Measurements from ENCODE around the gene MYH15.

Gene MYH15

DNA sequence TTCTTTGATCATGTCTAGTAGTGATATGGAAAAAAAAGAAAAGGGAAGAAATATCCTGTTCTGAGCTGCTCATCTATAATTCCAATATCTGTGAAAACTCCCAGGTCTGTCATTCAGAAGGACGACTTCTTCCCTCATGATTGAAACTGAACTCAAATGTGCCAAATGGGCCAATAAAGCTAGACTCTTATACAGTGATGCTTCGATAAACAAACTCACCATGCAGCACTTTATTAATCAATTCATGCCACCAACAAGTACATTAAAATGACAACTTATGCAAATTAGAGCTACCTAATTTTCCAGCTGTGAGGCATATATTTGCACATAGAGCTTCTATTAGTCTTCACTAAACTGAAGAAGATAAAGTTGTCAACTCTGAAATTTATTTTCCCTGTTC is 15.6 kb upstream of the MYH15 start:
- DNase-seq, result no peak
- TF ChIP-seq POLR2A (IDR thresholded peaks at IDR 0.05; ENCODE audit: low read length) (no peak), GATA1 (IDR thresholded peaks at IDR 0.05; ENCODE audit: low read depth, low read length) (no peak)

DNA sequence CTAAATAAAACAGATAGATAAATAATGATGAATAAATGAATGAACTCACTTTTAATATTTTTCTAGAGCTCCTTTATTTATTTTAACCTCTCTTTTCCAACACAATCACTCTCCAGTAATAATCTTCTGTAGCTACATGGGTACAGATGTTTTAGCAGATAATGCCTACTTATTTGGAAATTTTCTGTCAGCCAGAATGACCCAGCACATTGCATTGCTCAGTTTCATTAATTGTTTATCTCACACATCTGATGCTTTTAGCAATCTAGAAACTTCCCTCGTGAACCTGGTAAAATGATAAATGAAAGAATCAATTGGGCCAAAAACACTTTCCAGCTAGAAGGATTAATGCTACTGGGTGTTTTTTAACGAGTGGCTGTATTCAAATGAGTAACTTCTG is 14.9 kb upstream of the MYH15 start:
- no peak for TF ChIP-seq GATA1 (IDR thresholded peaks at IDR 0.05; ENCODE audit: low read depth, low read length)
- DNase-seq, result peak; percentile 19 to 46

DNA sequence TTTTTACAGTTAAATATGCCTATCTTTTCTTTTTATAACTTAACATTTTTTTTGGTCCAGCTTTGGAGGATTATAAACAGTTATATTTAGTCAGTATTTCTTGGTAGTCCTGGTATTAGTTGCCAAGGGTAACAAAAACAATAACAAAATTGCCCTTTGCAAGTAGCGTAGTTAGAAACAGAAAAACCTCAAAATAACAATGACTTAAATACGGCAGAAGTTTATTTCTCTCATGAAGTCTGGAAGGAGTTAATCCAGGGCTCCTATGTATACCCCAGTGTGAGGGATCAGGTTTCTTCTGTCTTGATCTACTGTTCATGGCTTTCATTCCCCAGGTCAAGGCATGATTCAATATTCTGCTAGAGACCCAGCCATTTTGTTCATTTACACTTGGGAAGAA is 14.1 kb upstream of the MYH15 start:
- no peak for TF ChIP-seq GATA1 (IDR thresholded peaks at IDR 0.05; ENCODE audit: low read depth, low read length)
- TF ChIP-seq POLR2A (IDR thresholded peaks at IDR 0.05; ENCODE audit: low read length), result no peak

DNA sequence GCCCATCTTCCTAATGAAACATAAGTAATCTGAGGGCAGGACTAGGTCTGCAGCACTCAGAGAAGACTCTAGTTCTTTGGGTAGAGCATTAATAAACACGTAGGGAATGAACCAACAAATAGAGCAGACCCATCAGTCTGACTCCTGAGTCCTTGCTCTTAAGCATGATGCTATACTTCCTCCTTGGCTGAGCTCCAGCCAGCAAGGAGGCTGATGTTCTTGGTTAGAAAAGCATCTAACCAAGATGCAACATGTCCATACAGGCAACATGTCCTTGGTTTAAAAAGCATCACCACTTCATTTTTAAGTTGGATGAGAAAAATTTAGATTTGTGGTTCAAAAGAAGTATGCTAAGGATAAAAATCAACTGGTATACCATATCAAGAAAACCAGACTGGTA is 8.5 kb upstream of the MYH15 start:
- DNase-seq, result no peak
- no peak for TF ChIP-seq POLR2A (IDR thresholded peaks at IDR 0.05; ENCODE audit: low read length)
- no peak for TF ChIP-seq GATA1 (IDR thresholded peaks at IDR 0.05; ENCODE audit: low read depth, low read length)

More for the DNA sequence above, 14.1 kb upstream of the MYH15 start:
- DNase-seq, result peak in 1 of 2 experiments; percentile 3

DNA sequence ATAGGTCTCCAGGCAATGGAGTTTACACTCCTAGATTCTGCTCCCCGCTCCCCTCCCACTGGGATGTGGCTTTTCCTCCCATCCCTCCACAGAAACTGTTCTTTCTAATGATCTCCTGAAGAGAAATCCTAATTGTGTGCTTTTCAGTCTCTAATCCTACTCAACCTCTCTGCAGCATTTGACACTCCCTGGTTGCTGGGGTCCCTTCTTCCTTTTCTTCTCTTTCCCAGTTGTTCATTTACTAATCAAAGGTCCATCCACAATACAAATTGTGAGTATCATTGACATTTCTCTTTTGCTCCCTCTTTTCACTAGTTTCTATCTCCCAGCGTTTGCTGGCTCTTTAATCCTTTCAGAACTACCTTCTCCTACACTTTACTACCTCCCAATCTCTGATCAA is 6.5 kb upstream of the MYH15 start:
- TF ChIP-seq GATA1 (IDR thresholded peaks at IDR 0.05; ENCODE audit: low read depth, low read length) (no peak), POLR2A (IDR thresholded peaks at IDR 0.05; ENCODE audit: low read length) (no peak)

DNA sequence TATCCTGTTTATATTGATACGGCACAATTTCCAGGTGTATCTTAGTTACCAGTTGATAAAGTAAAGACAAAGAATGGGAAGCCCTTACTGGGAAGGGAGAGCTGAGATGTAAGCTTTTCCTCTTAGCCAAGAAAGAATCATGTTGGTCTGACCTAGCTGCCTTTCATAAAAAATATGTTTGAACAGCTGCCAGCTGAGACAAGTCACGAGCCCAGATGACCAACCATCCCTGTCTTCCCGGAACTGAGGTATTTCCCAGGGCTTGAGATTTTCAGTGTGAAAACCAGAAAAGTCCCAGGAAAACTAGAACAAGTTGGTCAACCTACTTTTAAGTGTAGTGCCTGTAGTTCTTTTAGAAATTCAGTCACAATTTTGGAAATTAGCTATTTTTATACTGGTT is 3.6 kb upstream of the MYH15 start:
- DNase-seq, result no peak
- TF ChIP-seq GATA1 (IDR thresholded peaks at IDR 0.05; ENCODE audit: low read depth, low read length), result no peak
- TF ChIP-seq POLR2A (IDR thresholded peaks at IDR 0.05; ENCODE audit: low read length), result no peak

More for the DNA sequence above, 6.5 kb upstream of the MYH15 start:
- DNase-seq, result no peak

DNA sequence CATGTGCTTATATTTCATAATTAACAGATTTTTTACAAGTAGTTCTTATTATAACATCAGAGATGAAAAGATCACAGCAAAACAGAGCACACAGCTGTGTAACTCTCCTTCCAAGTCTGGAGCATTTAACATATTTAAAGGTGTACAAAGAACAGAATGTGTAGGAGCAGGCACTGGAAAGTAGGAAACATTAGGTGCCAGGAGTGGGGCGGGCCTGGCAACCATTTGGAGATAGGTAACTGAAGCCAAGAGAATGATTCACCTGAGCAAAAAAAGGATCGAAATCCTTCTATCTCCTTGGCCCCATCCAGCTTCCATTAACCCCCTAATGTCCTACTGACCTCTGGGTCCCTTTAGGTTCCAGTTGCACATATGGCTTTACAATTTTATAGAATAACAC is 2.3 kb upstream of the MYH15 start:
- DNase-seq, result no peak
- no peak for TF ChIP-seq POLR2A (IDR thresholded peaks at IDR 0.05; ENCODE audit: low read length)
- TF ChIP-seq GATA1 (IDR thresholded peaks at IDR 0.05; ENCODE audit: low read depth, low read length), result no peak

DNA sequence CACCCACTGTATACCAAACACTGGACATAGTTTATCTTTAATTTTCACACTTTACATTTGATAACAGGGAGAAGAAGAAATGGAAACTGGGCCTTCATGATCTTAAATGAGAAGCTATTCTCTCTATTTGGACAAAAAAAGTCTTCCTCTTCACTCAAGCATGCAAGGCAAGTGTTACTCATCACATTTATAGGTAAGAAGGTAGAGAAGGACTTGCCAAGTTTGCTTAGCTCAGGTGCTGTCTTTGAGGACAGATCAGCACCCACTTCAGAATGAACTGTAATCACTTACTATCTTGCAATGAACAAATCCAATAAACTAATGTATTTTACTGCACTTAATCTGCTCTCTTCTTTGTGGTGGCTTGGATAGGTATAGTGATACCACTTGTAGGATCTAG is 1.1 kb upstream of the MYH15 start:
- TF ChIP-seq POLR2A (IDR thresholded peaks at IDR 0.05; ENCODE audit: low read length) (no peak), GATA1 (IDR thresholded peaks at IDR 0.05; ENCODE audit: low read depth, low read length) (no peak)
- DNase-seq, result no peak

DNA sequence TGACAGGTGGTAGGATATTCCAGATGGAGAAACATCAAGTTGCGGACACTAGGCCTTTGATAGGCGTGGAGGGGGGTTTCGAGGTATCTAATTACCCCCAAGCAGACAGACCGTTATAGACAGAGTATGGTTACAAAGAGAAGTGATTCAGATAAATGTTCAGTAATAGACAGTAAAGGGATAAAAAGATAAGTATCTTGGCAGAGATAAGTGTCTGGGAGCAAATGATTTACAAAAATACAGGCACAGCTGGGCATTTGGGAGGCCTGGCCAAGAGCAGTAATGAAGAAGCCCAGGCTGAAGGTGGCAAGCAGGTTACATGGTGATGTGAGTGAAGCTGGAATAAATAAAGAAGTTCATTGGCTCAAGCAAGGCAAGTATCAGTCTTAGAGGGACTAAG is 659 bp upstream of the MYH15 start:
- TF ChIP-seq POLR2A (IDR thresholded peaks at IDR 0.05; ENCODE audit: low read length), result no peak
- TF ChIP-seq GATA1 (IDR thresholded peaks at IDR 0.05; ENCODE audit: low read depth, low read length), result no peak
- no peak for DNase-seq

DNA sequence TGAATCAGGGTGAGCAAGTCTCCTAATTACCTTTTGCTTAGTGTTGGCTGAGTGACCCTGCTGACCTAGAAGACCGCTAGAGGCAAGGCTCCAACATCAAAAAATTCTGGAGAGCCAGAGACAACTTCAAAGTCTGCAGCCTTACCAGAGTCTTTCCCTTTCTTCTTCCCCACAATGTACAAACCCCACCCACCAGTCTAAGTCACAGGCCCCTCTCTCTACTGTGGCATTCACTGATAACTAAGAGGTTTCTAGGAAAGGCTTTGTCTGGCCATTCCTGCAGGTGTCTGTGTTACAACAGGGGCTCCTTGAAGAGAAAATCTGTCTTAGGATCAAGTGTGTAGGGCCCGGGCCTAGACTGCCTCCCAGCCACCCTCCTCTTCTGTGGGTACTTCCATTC is 525 bp downstream of the MYH15 start:
- no peak for TF ChIP-seq GATA1 (IDR thresholded peaks at IDR 0.05; ENCODE audit: low read depth, low read length)
- DNase-seq, result no peak

DNA sequence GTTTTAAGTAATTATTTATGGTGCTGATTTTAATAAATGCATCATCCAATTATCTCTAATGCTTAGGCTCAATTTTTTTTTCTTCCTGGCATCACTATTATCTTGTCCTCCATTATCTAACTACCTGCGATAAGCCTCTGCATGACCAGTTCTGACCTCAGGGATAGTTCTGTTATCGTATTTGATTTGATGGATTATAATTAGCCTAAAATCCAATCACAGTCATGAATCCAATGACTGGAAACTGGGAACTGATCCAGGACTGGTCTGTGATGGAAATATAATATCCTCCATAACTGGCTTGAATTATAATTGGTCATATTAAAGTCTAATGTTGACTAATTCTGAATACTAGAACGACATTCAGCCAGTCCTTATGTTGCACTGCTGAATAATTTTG is 1.1 kb downstream of the MYH15 start:
- no peak for TF ChIP-seq GATA1 (IDR thresholded peaks at IDR 0.05; ENCODE audit: low read depth, low read length)
- TF ChIP-seq POLR2A (IDR thresholded peaks at IDR 0.05; ENCODE audit: low read length), result no peak
- DNase-seq, result no peak

DNA sequence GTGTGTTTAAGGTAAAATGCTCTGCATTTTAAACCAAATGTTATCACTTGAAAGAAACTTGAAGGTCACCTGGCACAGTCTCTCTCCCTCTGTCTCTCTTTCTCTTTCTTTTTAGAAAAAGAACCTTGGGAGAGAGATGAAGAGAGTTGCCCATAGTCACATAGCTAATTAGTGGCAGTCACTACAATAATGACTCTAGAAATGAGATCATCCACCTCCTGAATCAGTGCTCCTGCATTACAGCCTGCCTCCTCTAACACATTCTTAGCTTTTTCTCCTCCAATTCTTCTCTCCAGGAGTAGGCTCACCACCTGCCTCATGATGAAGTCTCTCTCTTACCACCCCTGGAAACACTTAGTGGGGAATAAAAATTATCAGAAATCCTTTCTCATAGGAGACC is 2.5 kb downstream of the MYH15 start:
- no peak for TF ChIP-seq GATA1 (IDR thresholded peaks at IDR 0.05; ENCODE audit: low read depth, low read length)
- no peak for TF ChIP-seq POLR2A (IDR thresholded peaks at IDR 0.05; ENCODE audit: low read length)
- no peak for DNase-seq

DNA sequence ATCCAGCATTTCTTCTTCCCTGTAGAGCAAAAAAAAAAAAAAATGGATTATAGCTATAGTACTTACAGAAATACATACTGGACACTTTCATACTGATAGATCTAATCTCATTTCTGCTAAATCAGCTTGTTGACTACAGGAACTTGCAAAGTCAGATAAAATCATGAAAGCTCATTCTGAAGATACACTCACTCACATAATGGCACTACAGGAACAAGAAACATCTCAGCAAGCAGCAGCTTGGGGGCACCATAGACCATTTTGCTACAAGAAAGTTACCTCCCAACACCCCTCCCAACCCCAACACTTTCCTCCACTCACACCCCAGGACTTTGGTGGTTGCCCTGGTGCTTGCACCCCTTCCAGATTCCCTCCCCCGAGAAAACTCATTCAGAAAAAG is 4.6 kb downstream of the MYH15 start:
- no peak for TF ChIP-seq GATA1 (IDR thresholded peaks at IDR 0.05; ENCODE audit: low read depth, low read length)
- no peak for TF ChIP-seq POLR2A (IDR thresholded peaks at IDR 0.05; ENCODE audit: low read length)
- DNase-seq, result peak; percentile 14 to 19

DNA sequence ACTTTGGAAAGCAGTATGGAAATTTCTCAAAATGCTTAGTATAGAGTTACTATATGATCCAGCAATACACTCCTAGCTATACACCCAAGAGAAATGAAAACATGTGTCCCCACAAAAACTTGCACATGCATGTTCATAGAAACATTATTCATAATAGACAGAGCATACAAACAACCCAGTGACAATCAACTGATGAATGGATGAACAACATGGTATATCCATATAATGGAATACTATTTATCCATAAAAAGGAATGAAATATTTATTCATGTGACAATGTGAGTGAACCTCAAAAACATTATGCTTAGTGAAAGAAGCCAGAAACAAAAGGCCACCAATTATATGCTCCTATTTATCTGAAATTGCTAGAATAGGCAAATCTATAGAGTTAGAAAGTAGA is 6.7 kb downstream of the MYH15 start:
- TF ChIP-seq POLR2A (IDR thresholded peaks at IDR 0.05; ENCODE audit: low read length) (no peak), GATA1 (IDR thresholded peaks at IDR 0.05; ENCODE audit: low read depth, low read length) (no peak)
- DNase-seq, result no peak

DNA sequence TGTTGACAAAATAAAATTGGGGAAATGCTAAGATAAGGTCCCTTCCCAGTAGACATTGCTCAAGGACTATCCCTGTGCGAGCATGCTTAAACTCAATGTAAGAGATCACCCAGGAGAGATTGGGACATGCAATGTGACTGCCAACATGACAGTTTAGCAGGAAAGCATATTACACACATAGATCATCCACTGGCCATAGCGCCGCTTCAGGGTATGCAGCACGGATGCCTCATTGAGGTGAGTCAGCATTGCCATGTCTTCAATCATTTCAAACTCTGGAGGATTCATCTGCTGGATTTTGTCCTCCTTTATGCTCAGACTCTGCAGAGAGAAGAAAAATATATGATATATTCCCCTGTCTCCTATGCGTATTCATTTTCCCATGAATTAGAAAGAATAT is 8.9 kb downstream of the MYH15 start:
- TF ChIP-seq POLR2A (IDR thresholded peaks at IDR 0.05; ENCODE audit: low read length) (no peak), GATA1 (IDR thresholded peaks at IDR 0.05; ENCODE audit: low read depth, low read length) (no peak)
- no peak for DNase-seq

DNA sequence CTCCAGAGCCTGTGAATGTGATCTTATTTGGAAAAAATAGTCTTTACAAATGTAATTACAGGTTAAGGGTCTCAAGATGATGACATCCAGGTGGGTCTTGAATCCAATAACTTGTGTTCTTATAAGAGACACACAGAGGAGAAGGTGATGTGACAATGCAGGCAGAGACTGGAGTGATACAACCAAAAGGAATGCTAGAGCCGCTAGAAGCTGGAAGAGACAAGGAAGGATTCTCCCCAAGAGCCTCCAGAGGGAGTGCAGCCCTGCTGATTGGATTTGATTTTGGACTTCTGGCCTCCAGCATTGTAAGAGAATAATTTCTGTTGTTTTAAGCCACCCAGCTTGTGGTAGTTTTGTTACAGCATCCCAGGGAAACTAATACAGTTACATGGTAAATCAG is 9.7 kb downstream of the MYH15 start:
- TF ChIP-seq POLR2A (IDR thresholded peaks at IDR 0.05; ENCODE audit: low read length), result no peak
- DNase-seq, result no peak
